ENCODE results near the gene MRPL36.

DNA sequence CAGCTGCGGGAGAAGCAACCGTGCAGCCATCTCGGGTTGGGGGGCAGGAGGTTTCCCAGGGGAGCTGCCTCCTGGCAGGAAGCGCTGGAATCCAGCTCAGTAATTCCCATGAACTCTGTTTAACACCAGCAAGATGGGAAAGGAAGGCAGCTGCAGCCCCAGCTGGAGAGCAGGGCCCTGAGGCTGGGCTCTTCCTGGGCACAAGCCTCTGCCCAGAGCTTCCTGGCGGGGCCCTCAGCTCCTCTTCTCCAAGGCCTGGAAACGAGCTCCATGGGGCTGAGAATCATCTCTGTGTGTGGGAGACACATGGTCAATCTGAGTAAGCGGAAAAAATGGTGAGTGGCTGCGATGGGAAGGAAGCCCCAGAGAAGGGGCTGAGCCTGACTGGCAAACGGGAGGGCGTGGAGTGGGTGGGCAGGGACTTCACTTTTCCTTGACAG is 6.3 kb downstream of the MRPL36 start:
- TF ChIP-seq, protein P1, sequence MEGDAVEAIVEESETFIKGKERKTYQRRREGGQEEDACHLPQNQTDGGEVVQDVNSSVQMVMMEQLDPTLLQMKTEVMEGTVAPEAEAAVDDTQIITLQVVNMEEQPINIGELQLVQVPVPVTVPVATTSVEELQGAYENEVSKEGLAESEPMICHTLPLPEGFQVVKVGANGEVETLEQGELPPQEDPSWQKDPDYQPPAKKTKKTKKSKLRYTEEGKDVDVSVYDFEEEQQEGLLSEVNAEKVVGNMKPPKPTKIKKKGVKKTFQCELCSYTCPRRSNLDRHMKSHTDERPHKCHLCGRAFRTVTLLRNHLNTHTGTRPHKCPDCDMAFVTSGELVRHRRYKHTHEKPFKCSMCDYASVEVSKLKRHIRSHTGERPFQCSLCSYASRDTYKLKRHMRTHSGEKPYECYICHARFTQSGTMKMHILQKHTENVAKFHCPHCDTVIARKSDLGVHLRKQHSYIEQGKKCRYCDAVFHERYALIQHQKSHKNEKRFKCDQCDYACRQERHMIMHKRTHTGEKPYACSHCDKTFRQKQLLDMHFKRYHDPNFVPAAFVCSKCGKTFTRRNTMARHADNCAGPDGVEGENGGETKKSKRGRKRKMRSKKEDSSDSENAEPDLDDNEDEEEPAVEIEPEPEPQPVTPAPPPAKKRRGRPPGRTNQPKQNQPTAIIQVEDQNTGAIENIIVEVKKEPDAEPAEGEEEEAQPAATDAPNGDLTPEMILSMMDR (conservative IDR thresholded peaks at IDR 0.05 in 1 of 2, IDR thresholded peaks at IDR 0.05 in 1 of 2; ENCODE audit: low read depth in 1 of 2, low read length in 2 of 2), result no peak
- no peak for TF ChIP-seq EZH2 (IDR thresholded peaks at IDR 0.05; ENCODE audit: low read length, missing control alignments)
